GM08714 (cell line): ENCODE data around the gene C21orf58.

Experiments
- H3K4me3 ChIP-seq: fragments of 200-500 bp; sonication (Bioruptor generic); 2 replicates; pipeline ENCODE4 v1.5.1; 2014; ENCODE audit warnings: mild to moderate bottlenecking, low read length, inconsistent platforms
- ZNF274 ChIP-seq: IDR thresholded peaks from 2 replicates; pipeline ENCODE4 v1.6.1; 2012; ENCODE audit warnings: mild to moderate bottlenecking, low read depth, low read length

Gene C21orf58

DNA sequence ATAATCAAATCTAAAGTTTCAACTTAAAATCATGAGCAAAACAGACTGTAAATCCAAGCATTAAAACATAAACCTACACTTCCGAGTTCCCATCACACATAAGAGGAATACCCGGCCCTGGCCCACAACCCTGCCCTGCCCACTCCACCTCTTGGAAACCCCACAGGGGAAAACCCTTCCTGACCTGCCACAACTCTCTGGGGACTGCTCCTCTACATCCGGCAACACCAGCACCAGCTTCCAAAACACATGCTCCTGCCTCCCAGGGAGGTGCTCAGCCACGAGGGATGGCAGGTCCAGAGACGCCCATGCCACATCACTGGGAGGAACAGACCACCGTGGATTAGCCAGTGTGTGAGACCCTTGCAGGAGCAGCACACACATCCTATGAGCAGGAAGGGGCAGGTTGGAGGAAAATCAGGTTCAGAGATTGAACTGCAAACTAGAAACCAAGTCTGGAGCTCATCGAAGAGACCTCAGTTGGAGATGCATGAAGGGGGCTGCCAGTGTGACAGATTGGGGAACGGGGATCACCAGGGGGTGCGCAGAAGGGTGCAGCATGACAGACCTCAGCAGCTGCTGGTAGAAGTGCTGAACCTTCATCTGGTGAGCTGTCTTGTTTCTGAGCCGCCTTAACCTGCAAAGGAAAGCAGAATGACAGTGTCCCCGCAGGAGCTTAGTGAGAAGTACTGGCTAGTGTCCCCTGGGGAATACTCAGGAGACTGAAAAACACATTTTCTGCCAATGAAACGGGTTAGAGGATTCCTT, 69.3 kb downstream of the C21orf58 start:
- no peak for TF ChIP-seq ZNF274
- H3K4me3 ChIP-seq = no peak overlapping the region

DNA sequence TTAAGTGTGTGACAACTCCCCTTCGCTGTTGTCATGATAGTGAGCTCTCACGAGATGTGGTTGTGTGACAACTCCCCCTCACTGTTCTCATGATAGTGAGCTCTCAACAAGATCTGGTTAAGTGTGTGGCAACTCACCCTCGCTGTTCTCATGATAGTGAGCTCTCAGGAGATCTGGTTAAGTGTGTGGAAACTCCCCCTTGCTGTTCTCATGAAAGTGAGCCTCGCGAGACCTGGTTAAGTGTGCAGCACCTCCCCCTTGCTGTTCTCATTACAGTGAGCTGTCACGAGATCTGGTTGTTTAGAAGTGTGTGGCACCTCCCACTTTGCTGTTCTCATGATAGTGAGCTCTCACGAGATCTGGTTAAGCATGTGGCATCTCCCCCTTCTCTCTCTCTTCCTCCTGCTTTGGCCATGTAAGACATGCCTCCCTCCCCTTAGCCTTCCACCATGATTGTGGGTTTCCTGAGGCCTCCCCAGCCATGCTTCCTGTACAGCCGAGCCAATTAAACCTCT, 70.0 kb downstream of the C21orf58 start:
- no peak for TF ChIP-seq ZNF274
- H3K4me3 ChIP-seq = no peak overlapping the region; the same call in 1 of the 2 replicates

DNA sequence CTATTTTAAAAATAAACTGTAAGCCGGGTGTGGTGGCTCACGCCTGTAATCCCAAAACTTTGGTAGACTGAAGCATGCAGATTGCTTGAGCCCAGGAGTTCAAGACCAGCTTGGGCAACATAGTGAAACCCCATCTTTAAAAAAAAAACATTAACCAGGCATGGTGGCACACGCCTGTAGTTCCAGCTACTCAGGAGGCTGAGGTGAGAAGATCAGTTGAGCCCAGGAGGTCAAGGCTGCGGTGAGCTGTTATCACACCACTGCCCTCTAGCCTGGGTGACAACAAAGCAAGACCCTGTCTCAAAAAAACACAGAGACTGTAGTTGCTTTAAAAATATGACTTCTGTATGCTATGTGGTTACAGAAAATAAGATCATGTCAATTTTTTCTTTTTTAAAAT, 70.8 kb downstream of the C21orf58 start:
- no peak overlapping the region for H3K4me3 ChIP-seq
- no peak for TF ChIP-seq ZNF274
